HG03565 (cell line): ENCODE data around the gene TCL1A.
"Not testable (repeated sequence)": the region's sequence is repeated elsewhere in the genome, so short reads cannot be mapped to it uniquely, and the experiment has no call there.

ENCODE experiments used
- ATAC-seq: cut with Tn5 transposase; IDR thresholded peaks from one replicate; pipeline ENCODE4 v1.9.1; 2021; ENCODE audit warnings: mild to moderate bottlenecking, moderate library complexity; ENCODE audit not compliant: unreplicated experiment

The TCL1A gene

DNA sequence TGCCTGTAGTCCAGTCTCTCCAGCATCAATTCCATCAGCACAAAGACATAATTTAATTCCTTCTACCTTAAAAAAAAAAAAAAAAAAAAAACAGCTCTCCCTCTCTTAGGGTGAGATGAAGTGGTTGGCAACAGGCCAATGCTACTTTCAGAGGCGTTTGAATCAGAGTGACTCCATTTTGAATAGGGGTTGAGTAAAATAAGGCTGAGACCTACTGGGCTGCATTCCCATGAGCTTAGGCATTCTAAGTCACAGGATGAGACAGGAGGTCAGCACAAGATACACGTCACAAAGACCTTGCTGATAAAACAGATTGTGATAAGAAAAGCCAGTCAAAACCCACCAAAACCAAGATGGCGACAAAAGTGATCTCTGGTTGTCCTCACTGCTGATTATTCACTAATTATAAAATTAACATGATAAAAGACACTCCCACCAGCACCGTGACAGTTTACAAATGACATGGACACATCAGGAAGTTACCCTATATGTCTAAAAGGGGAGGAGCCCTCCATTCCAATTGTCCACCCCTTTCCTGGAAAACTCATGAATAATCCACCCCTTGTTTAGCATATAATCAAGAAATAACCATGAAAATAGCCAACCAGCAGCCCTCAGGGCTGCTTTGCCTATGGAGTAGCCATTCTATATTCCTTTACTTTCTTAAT, 34.6 kb downstream of the TCL1A start:
- no peak for ATAC-seq

GRCh38 chr14:95677179-95677835, 36.6 kb downstream of the TCL1A start:
- ATAC-seq, result no peak

GRCh38 chr14:95675486-95675885, 38.4 kb downstream of the TCL1A start:
- ATAC-seq, result no peak

DNA sequence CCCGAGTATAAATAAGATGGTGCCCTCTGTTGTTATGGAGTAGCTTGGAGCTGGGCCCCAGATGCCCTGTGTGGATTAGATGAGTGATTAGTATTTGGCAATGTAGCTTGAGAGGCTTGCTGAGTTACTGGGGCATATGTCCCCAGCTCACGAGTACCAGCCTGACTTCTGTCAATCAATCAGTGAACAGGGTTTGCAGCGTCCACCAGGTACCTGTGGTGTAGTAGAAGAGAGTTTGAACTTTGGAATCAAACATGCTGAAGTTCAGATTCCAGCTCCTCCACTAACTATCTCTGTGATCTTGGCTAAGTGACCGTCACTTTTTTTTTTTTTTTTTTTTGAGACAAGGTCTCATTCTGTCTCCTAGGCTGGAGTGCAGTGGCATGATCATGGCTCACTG, 39.3 kb downstream of the TCL1A start:
- ATAC-seq, result no peak

- no peak for ATAC-seq
Observed at GRCh38 chr14:95668235-95668772, 45.6 kb downstream of the TCL1A start.

GRCh38 chr14:95667249-95667693, 46.7 kb downstream of the TCL1A start:
- ATAC-seq, result no peak

- ATAC-seq, result no peak
Observed at GRCh38 chr14:95666450-95666849, 47.5 kb downstream of the TCL1A start.

DNA sequence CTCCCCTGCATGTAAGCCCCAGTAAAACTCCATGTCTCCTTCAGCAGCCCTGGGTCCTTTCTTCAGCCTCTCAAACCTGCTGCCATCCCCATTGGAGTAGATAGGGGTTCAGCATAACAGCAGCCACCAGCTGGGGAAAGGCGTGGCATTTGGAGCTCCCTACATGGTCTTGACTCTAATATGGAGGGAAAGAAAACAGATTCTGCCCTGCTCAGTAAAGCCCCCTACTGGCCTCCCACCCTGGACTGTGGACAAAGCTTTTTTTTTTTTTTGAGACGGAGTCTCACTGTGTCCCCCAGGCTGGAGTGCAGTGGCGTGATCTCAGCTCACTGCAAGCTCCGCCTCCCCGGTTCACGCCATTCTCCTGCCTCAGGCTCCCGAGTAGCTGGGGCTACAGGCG, 48.4 kb downstream of the TCL1A start:
- ATAC-seq, result not testable (repeated sequence)

- no peak for ATAC-seq
Observed at GRCh38 chr14:95664546-95664945, 49.4 kb downstream of the TCL1A start.

- ATAC-seq, result no peak
Observed at GRCh38 chr14:95664066-95664465, 49.9 kb downstream of the TCL1A start.

- ATAC-seq, result no peak
Observed at GRCh38 chr14:95663226-95663797, 50.6 kb downstream of the TCL1A start.

DNA sequence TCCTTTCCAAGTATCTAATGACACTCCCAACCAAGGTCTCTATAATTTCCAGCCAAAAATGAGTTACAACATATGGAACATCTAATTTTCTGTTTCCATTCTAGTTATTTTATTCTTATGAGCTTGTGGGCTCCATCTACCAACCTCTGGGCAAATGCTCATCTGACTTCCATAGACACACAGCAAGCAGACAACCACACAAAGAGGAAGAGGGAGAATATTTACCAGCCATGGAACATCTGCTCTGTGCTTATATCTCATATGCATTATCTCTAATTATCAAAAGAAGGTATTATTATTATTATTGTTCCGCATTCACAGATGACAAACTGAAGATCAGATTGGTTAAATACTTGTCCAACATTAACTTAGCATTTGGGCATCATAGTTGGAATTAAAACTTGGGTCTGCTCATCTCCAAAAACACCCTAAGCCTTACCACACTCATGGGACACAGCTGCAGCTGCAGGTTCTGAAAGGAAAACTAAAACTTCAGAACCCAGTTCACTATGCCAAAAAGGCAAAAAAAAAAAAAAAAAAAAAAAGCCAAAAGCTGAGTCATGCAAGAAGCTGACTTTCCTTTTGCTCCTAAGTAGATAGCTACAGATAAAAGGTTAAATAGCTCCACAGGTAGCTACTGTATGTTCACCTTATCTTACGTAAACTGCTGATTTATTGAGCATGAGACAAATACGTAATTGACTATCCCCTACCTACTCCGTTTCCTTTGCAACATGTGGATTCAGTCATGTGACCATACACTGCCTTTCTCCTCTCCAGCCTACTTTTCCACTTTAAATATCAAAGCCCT, 51.3 kb downstream of the TCL1A start:
- peak; percentile 39 for ATAC-seq

DNA sequence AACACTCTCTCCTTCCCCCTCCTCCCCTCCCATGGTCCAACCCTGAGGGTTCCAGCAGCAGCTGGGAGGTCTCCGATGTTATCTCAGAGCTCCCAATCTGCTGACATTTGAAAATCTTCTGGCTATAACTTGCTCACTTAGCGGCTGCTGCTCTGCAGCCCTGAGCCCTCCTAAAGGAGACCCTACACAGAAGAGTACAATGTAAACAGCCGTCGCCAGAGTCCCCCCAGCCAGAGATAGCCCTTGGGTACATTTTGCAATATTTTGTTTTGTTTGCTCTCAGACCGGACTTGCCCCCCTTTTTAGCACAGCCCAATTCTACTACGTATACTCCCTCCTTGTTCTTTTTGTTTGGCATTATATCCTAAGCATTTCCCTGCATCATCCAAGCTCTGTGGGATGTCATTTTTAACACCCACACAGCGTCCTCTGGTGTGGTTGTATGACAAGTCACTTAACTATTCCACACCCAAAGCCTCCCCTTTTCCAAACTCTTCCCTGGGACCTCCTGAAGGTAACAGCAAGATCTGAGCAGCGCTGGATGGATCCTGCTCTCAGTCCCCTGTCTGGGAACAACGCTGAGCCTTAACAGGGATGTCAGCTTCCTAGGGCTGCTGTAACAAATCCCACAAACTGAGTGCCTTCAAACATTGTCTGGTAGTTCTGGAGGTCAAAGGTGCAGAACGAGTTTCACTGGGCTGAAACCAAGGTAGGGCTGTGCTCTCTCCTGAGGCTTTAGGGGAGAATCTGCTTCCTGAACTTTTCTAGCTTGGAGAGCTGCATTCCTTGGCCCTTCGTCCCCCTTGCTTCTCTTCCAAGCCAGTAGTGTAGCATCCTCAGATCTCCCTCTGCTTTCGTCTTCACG, 53.0 kb downstream of the TCL1A start:
- ATAC-seq, result no peak

GRCh38 chr14:95659990-95660385, 53.9 kb downstream of the TCL1A start:
- ATAC-seq, result no peak
